ENCODE data around the gene NEU2.
A peak's percentile ranks its signal among the peaks of the same experiment; 100 is the strongest.
"Not testable (repeated sequence)": the region's sequence is repeated elsewhere in the genome, so short reads cannot be mapped to it uniquely, and the experiment has no call there.

NEU2 gene

GRCh38 chr2:233036162-233036838 is 3.8 kb downstream of the NEU2 start:
- no peak for DNase-seq

GRCh38 chr2:233037078-233037477 is 4.6 kb downstream of the NEU2 start:
- DNase-seq = no peak

- no peak for DNase-seq
Observed at GRCh38 chr2:233039212-233039845, 6.9 kb downstream of the NEU2 start.

- no peak for DNase-seq
Observed at GRCh38 chr2:233039846-233040530, 7.5 kb downstream of the NEU2 start.

GRCh38 chr2:233040571-233040970 is 8.1 kb downstream of the NEU2 start:
- no peak for DNase-seq

- DNase-seq = no peak
Observed at GRCh38 chr2:233041722-233042323, 9.4 kb downstream of the NEU2 start.

- no peak for DNase-seq
Observed at GRCh38 chr2:233042549-233042948, 10.1 kb downstream of the NEU2 start.

GRCh38 chr2:233044974-233045605 is 12.6 kb downstream of the NEU2 start:
- no peak for DNase-seq

- DNase-seq = no peak
Observed at GRCh38 chr2:233047206-233047605, 14.7 kb downstream of the NEU2 start.

- DNase-seq = no peak
Observed at GRCh38 chr2:233047667-233048066, 15.2 kb downstream of the NEU2 start.

GRCh38 chr2:233048569-233049193 is 16.2 kb downstream of the NEU2 start:
- no peak for DNase-seq

GRCh38 chr2:233049194-233049761 is 16.8 kb downstream of the NEU2 start:
- DNase-seq = no peak

GRCh38 chr2:233051241-233052149 is 19.0 kb downstream of the NEU2 start:
- DNase-seq = no peak

- DNase-seq = not testable (repeated sequence)
Observed at GRCh38 chr2:233052517-233052916, 20.0 kb downstream of the NEU2 start.

GRCh38 chr2:233053928-233054784 is 21.7 kb downstream of the NEU2 start:
- peak; percentile 36 for DNase-seq

- DNase-seq = no peak
Observed at GRCh38 chr2:233055362-233055761, 22.9 kb downstream of the NEU2 start.

GRCh38 chr2:233056961-233057605 is 24.6 kb downstream of the NEU2 start:
- no peak for DNase-seq

GRCh38 chr2:233058717-233059546 is 26.5 kb downstream of the NEU2 start:
- no peak for DNase-seq

- DNase-seq = no peak
Observed at GRCh38 chr2:233059547-233059796, 27.0 kb downstream of the NEU2 start.
